Trophoblast cell (in vitro differentiated cells and primary cell): Measurements from ENCODE around the gene ZFP36.

ENCODE experiments used
- DNase-seq, 2 donors: peaks; one replicate each; pipeline ENCODE4 v3.0.0-alpha.2; 2016
- H2AFZ ChIP-seq: 2 replicates; pipeline ENCODE4 v1.6.1; 2013; ENCODE audit warnings: low read length, moderate library complexity, mild to moderate bottlenecking; ENCODE audit not compliant: insufficient read depth, poor library complexity
- H2AK5ac ChIP-seq: 2 replicates; pipeline ENCODE4 v1.6.1; 2013; ENCODE audit warnings: mild to moderate bottlenecking, low read length
- H2BK120ac ChIP-seq: 2 replicates; pipeline ENCODE4 v1.6.1; 2013; ENCODE audit warnings: low read length, mild to moderate bottlenecking, moderate library complexity; ENCODE audit not compliant: insufficient read depth, poor library complexity
- H2BK12ac ChIP-seq: 2 replicates; pipeline ENCODE4 v1.6.1; 2013; ENCODE audit warnings: mild to moderate bottlenecking, low read length, moderate library complexity
- H2BK5ac ChIP-seq: 2 replicates; pipeline ENCODE4 v1.6.1; 2013; ENCODE audit warnings: low read length, low read depth, moderate library complexity, mild to moderate bottlenecking; ENCODE audit not compliant: poor library complexity
- H3K14ac ChIP-seq: 2 replicates; pipeline ENCODE4 v1.6.1; 2013; ENCODE audit warnings: mild to moderate bottlenecking, low read length
- H3K18ac ChIP-seq: 2 replicates; pipeline ENCODE4 v1.6.1; 2013; ENCODE audit warnings: mild to moderate bottlenecking, low read length
- H3K23ac ChIP-seq: 2 replicates; pipeline ENCODE4 v1.6.1; 2013; ENCODE audit warnings: low read length
- H3K27ac ChIP-seq: 2 replicates; pipeline ENCODE4 v1.5.1; 2013; ENCODE audit warnings: low read depth, mild to moderate bottlenecking, inconsistent platforms, low read length, moderate library complexity
- H3K27me3 ChIP-seq: 2 replicates; pipeline ENCODE4 v1.6.1; 2013; ENCODE audit warnings: inconsistent platforms, mild to moderate bottlenecking, low read length, moderate library complexity; ENCODE audit not compliant: insufficient read depth
- H3K36me3 ChIP-seq, 2 experiments: 1 replicate in 1 of 2; 2 replicates in 1 of 2; pipeline ENCODE4 v1.6.1; 2013; ENCODE audit warnings: low read length in 2 of 2, mild to moderate bottlenecking in 2 of 2, moderate library complexity in 1 of 2; ENCODE audit not compliant: insufficient read depth in 2 of 2, control insufficient read depth in 1 of 2
- H3K4ac ChIP-seq: 2 replicates; pipeline ENCODE4 v1.6.1; 2013; ENCODE audit warnings: low read depth, mild to moderate bottlenecking, low read length, moderate library complexity
- H3K4me1 ChIP-seq, 2 experiments: 1 replicate in 1 of 2; 2 replicates in 1 of 2; pipeline ENCODE4 v1.6.1; 2013; ENCODE audit warnings: low read length in 2 of 2, mild to moderate bottlenecking in 2 of 2, moderate library complexity in 1 of 2; ENCODE audit not compliant: insufficient read depth in 2 of 2, control insufficient read depth in 1 of 2
- H3K4me2 ChIP-seq: 2 replicates; pipeline ENCODE4 v1.6.1; 2013; ENCODE audit warnings: inconsistent platforms, mild to moderate bottlenecking, low read length, moderate library complexity
- H3K4me3 ChIP-seq: 2 replicates; pipeline ENCODE4 v1.5.1; 2013; ENCODE audit warnings: mild to moderate bottlenecking, low read depth, low read length, inconsistent platforms
- H3K79me1 ChIP-seq: one replicate; pipeline ENCODE4 v1.6.1; 2013; ENCODE audit warnings: low read length
- H3K79me2 ChIP-seq: 2 replicates; pipeline ENCODE4 v1.6.1; 2013; ENCODE audit warnings: low read length, mild to moderate bottlenecking; ENCODE audit not compliant: control insufficient read depth, insufficient read depth, poor library complexity
- H3K9ac ChIP-seq: 2 replicates; pipeline ENCODE4 v1.6.1; 2013; ENCODE audit warnings: mild to moderate bottlenecking, low read length
- H3K9me3 ChIP-seq: 2 replicates; pipeline ENCODE4 v1.6.1; 2013; ENCODE audit warnings: low read depth, mild to moderate bottlenecking, control low read depth, inconsistent platforms, low read length; ENCODE audit not compliant: insufficient read depth
- H4K12ac ChIP-seq: 2 replicates; pipeline ENCODE4 v1.6.1; 2013; ENCODE audit warnings: low read depth, mild to moderate bottlenecking, low read length, moderate library complexity
- H4K8ac ChIP-seq: 2 replicates; pipeline ENCODE4 v1.6.1; 2013; ENCODE audit warnings: low read depth, mild to moderate bottlenecking, low read length, moderate library complexity
- H4K91ac ChIP-seq: one replicate; pipeline ENCODE4 v1.6.1; 2013; ENCODE audit warnings: low read depth, mild to moderate bottlenecking, low read length, moderate library complexity
- WGBS: extraction: QIAGEN DNeasy Blood & Tissue Kit; methylation state at CpG from one replicate; pipeline ENCODE4 v1.1.7; 2013; ENCODE audit warnings: missing lambda C conversion rate; ENCODE audit not compliant: insufficient read length, insufficient coverage; ENCODE audit errors: extremely low coverage; 5-methylcytosine and 5-hydroxymethylcytosine counted together

ZFP36 gene

GRCh38 chr19:39382991-39383828 is 23.4 kb upstream of the ZFP36 start:
- Histone ChIP-seq H2AFZ (no peak overlapping the region), H3K4ac (no peak overlapping the region), H2AK5ac (no peak overlapping the region), H3K9ac (no peak overlapping the region), H3K18ac (no peak overlapping the region), H3K4me3 (no peak overlapping the region), H2BK120ac (no peak overlapping the region), H4K8ac (no peak overlapping the region), H3K4me1 (no peaks in the 10 kb centered on the region), H3K14ac (no peak overlapping the region), H3K36me3 (peaks cover 69 to 86% of the 10 kb centered on the region in 2 experiments), H2BK12ac (no peak overlapping the region), H3K79me2 (no peaks in the 10 kb centered on the region), H4K91ac (no peak overlapping the region), H3K79me1 (no peaks in the 10 kb centered on the region), H4K12ac (no peak overlapping the region), H3K23ac (no peak overlapping the region), H3K27me3 (no peaks in the 10 kb centered on the region), H3K9me3 (no peaks in the 10 kb centered on the region), H2BK5ac (no peak overlapping the region), H3K4me2 (no peak overlapping the region), H3K27ac (no peak overlapping the region)
- no peak for DNase-seq
- no CpG with 5 or more reads among the region's 18 CpGs for WGBS

GRCh38 chr19:39384839-39385568 is 21.6 kb upstream of the ZFP36 start:
- H2BK12ac ChIP-seq: no peak overlapping the region
- H2AK5ac ChIP-seq: no peak overlapping the region
- no peak overlapping the region for H2BK5ac ChIP-seq
- no CpG with 5 or more reads among the region's 9 CpGs for whole genome bisulfite sequencing
- no peak overlapping the region for H3K18ac ChIP-seq
- peaks cover 68 to 82% of the 10 kb centered on the region in 2 experiments for H3K36me3 ChIP-seq
- H3K27ac ChIP-seq: no peak overlapping the region
- no peaks in the 10 kb centered on the region for H3K79me1 ChIP-seq
- no peak overlapping the region for H3K4me2 ChIP-seq
- no peak overlapping the region for H3K4ac ChIP-seq
- no peak for DNase-seq
- no peak overlapping the region for H2BK120ac ChIP-seq
- no peak overlapping the region for H3K9ac ChIP-seq
- H3K4me1 ChIP-seq: peaks cover 3 to 5% of the 10 kb centered on the region in 2 experiments
- no peaks in the 10 kb centered on the region for H3K79me2 ChIP-seq
- no peak overlapping the region for H4K12ac ChIP-seq
- H3K9me3 ChIP-seq: no peaks in the 10 kb centered on the region
- no peak overlapping the region for H3K14ac ChIP-seq
- H4K91ac ChIP-seq: no peak overlapping the region
- no peaks in the 10 kb centered on the region for H3K27me3 ChIP-seq
- no peak overlapping the region for H3K4me3 ChIP-seq
- H4K8ac ChIP-seq: no peak overlapping the region
- H3K23ac ChIP-seq: no peak overlapping the region
- H2AFZ ChIP-seq: no peak overlapping the region

- Histone ChIP-seq H3K23ac (no peak overlapping the region), H3K79me1 (peaks cover 3% of the 10 kb centered on the region), H3K79me2 (peaks cover 3% of the 10 kb centered on the region), H3K4me3 (peak overlapping the region; percentile 27), H2BK12ac (no peak overlapping the region), H2AK5ac (no peak overlapping the region), H3K4me1 (peaks cover 4 to 6% of the 10 kb centered on the region in 2 experiments), H3K27ac (no peak overlapping the region), H3K4me2 (no peak overlapping the region), H2AFZ (no peak overlapping the region), H3K27me3 (no peaks in the 10 kb centered on the region), H2BK120ac (no peak overlapping the region), H4K91ac (no peak overlapping the region), H2BK5ac (no peak overlapping the region), H3K36me3 (peaks cover 61 to 74% of the 10 kb centered on the region in 2 experiments), H3K9ac (no peak overlapping the region), H4K8ac (no peak overlapping the region), H4K12ac (no peak overlapping the region), H3K9me3 (no peaks in the 10 kb centered on the region), H3K18ac (no peak overlapping the region), H3K14ac (no peak overlapping the region), H3K4ac (no peak overlapping the region)
- DNase-seq: no peak
- no CpG with 5 or more reads among the region's 20 CpGs for WGBS
These were observed 20.8 kb upstream of the ZFP36 start for GRCh38 chr19:39385629-39386411.

GRCh38 chr19:39386557-39386956 is 20.1 kb upstream of the ZFP36 start:
- H2AFZ ChIP-seq: no peak overlapping the region
- H2BK12ac ChIP-seq: no peak overlapping the region
- no CpG with 5 or more reads among the region's 7 CpGs for WGBS
- H3K9me3 ChIP-seq: no peaks in the 10 kb centered on the region
- no peak overlapping the region for H4K91ac ChIP-seq
- peaks cover 6% of the 10 kb centered on the region for H3K79me1 ChIP-seq
- H3K4me3 ChIP-seq: no peak overlapping the region
- H3K23ac ChIP-seq: no peak overlapping the region
- H3K14ac ChIP-seq: no peak overlapping the region
- no peak overlapping the region for H3K18ac ChIP-seq
- no peak overlapping the region for H4K12ac ChIP-seq
- no peak overlapping the region for H3K9ac ChIP-seq
- no peak overlapping the region for H3K4ac ChIP-seq
- peaks cover 5% of the 10 kb centered on the region for H3K79me2 ChIP-seq
- no peak for DNase-seq
- peaks cover 4 to 6% of the 10 kb centered on the region in 2 experiments for H3K4me1 ChIP-seq
- H2BK5ac ChIP-seq: no peak overlapping the region
- H3K36me3 ChIP-seq: peaks cover 55 to 67% of the 10 kb centered on the region in 2 experiments
- no peak overlapping the region for H4K8ac ChIP-seq
- H2BK120ac ChIP-seq: no peak overlapping the region
- H3K27me3 ChIP-seq: no peaks in the 10 kb centered on the region
- no peak overlapping the region for H3K27ac ChIP-seq
- no peak overlapping the region for H2AK5ac ChIP-seq
- H3K4me2 ChIP-seq: no peak overlapping the region
